Right atrium auricular region (tissue), 2 donors: Measurements from ENCODE around the gene COBL. TPM values are rescaled to one million over a fixed set of nuclear protein-coding genes. Genes with fewer than 3 reads are reported as not detected.
A peak's percentile ranks its signal among the peaks of the same experiment; 100 is the strongest.

Experiments used
- DNase-seq: peaks from one replicate; pipeline ENCODE4 v3.0.0-alpha.2; 2019; ENCODE audit warnings: low spot score
- H3K27ac ChIP-seq, 2 donors: fragments of 200-600 bp; sonication (generic); 1 replicate in 1 of 2; 2 replicates in 1 of 2; pipeline ENCODE4 v1.5.1; 2016 to 2019
- H3K27me3 ChIP-seq, 2 donors: fragments of 200-600 bp; sonication (generic); one replicate each; pipeline versions ENCODE4 v1.5.1 to v1.6.0; 2017 to 2019
- H3K36me3 ChIP-seq: fragments of 200-600 bp; sonication (generic); one replicate; pipeline ENCODE4 v1.5.1; 2016
- H3K4me1 ChIP-seq, 2 donors: fragments of 200-600 bp; sonication (generic); one replicate each; pipeline versions ENCODE4 v1.5.1 to v1.6.0; 2017 to 2019
- H3K4me3 ChIP-seq, 2 donors: fragments of 200-600 bp; sonication (generic); 1 replicate in 1 of 2; 2 replicates in 1 of 2; pipeline ENCODE4 v1.5.1; 2017 to 2019; ENCODE audit warnings: mild to moderate bottlenecking in 1 of 2, moderate library complexity in 1 of 2
- H3K9me3 ChIP-seq, 2 donors: fragments of 200-600 bp; sonication (generic); one replicate each; pipeline ENCODE4 v1.5.1; 2019
- total RNA-seq, 2 donors: library from RNA; depleted of rRNA; stranded (reverse); fragments of >200 nt; gene quantifications; one replicate each; pipeline ENCODE4 v1.1.0, GENCODE V29; 2016
- TF ChIP-seq, protein P1 (sequence below), 2 donors: fragments of 200-600 bp; sonication (generic); IDR thresholded peaks; one replicate each; pipeline ENCODE4 v1.5.1; 2019; ENCODE audit warnings: antibody characterized with exemption in 2 of 2

The COBL gene
- total RNA-seq, 2 donors from 2014 or later: 26.3 to 31.4 TPM

DNA sequence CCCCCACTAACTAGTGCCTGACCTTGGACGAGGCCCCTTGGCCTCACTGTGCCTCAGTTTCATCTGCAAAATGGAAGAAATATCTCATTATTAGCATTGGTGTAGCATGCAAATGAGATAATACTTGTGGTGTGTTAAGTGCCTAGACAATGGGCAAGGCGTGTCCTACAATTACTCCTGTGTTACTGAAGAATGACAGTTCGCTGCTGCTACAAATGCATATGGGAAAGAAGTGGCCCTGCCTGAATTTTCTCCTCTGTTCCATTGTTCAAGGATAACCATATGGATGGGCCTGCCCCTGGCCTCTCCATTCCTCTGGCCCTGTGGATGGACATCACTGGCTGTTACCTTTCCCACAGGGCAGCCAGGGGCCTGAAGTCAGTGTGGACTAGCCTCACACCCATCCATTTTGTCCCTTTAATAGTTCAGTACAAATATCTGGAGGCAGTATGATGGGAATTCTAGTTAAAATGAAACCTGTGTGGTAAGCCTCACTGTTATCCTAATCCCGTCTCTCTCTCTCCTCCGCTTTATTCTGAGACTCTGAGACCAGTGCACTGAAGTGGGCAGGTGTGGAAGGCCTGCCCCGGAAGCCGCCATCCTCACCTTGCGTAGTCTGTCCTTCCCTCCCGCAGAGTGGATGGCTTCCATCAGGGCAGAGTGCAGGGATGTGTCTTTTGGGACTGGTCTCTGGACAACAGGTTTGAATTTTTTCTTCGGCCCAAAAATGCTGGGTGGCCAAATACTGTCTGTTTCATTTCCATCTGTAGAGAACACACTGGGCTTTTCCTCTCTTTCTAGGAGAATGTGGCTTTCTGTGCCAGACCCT, 289.3 kb downstream of the COBL start:
- DNase-seq: peak; percentile 21
- Histone ChIP-seq H3K4me1 (no peaks in the 10 kb centered on the region), H3K27me3 (no peaks in the 10 kb centered on the region), H3K9me3 (no peaks in the 10 kb centered on the region), H3K27ac (no peak overlapping the region), H3K36me3 (no peaks in the 10 kb centered on the region), H3K4me3 (no peak overlapping the region)
- TF ChIP-seq, protein P1, sequence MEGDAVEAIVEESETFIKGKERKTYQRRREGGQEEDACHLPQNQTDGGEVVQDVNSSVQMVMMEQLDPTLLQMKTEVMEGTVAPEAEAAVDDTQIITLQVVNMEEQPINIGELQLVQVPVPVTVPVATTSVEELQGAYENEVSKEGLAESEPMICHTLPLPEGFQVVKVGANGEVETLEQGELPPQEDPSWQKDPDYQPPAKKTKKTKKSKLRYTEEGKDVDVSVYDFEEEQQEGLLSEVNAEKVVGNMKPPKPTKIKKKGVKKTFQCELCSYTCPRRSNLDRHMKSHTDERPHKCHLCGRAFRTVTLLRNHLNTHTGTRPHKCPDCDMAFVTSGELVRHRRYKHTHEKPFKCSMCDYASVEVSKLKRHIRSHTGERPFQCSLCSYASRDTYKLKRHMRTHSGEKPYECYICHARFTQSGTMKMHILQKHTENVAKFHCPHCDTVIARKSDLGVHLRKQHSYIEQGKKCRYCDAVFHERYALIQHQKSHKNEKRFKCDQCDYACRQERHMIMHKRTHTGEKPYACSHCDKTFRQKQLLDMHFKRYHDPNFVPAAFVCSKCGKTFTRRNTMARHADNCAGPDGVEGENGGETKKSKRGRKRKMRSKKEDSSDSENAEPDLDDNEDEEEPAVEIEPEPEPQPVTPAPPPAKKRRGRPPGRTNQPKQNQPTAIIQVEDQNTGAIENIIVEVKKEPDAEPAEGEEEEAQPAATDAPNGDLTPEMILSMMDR (IDR thresholded peaks at IDR 0.05): no peak

DNA sequence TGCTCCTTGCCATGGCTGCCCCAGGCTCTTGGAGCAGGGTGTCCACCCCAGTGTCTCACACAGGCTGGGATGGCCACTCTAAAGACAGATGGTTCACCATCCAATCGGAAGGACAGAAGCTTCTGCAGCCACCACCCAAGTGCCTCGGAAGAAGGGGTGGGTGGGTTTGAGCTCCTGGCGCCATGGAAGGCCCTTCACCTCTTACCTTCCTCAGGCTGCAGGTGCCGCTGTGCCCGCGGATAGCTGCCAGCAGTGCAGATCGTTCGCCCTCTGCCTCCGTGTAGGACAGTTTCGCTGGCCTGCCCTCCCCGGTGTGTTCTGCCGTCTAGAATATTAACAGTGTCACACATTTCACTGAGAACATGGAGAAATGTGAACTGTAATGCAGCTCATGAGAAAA, 290.3 kb downstream of the COBL start:
- no peaks in the 10 kb centered on the region for H3K27me3 ChIP-seq
- no peak overlapping the region for H3K27ac ChIP-seq
- TF ChIP-seq, protein P1 (IDR thresholded peaks at IDR 0.05): no peak
- no peak overlapping the region for H3K4me3 ChIP-seq
- H3K36me3 ChIP-seq: no peaks in the 10 kb centered on the region
- H3K4me1 ChIP-seq: no peaks in the 10 kb centered on the region
- peak; percentile 28 for DNase-seq
- H3K9me3 ChIP-seq: no peaks in the 10 kb centered on the region

DNA sequence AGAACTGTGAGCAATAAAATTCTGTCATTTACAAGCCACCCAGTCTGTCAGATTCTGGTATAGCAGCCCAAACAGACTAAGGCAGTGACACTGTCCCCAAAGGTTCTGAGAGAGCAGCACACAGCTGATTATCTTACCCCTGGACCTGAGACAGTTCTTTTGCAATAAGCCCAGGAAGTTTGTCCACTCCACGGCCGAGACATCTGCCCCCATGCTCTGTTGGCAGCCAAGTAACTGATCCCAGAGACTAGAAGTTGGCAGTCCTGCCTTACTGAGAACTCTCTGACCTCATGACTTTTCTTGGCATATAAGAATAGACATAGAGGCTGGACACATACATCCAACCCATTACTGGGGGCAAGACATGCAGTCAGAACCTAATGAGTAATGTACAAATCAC, 290.9 kb downstream of the COBL start:
- TF ChIP-seq, protein P1 (IDR thresholded peaks at IDR 0.05): no peak
- peak; percentile 58 for DNase-seq
- H3K27ac ChIP-seq: no peak overlapping the region
- no peaks in the 10 kb centered on the region for H3K9me3 ChIP-seq
- H3K36me3 ChIP-seq: no peaks in the 10 kb centered on the region
- no peaks in the 10 kb centered on the region for H3K27me3 ChIP-seq
- no peak overlapping the region for H3K4me3 ChIP-seq
- H3K4me1 ChIP-seq: no peaks in the 10 kb centered on the region

DNA sequence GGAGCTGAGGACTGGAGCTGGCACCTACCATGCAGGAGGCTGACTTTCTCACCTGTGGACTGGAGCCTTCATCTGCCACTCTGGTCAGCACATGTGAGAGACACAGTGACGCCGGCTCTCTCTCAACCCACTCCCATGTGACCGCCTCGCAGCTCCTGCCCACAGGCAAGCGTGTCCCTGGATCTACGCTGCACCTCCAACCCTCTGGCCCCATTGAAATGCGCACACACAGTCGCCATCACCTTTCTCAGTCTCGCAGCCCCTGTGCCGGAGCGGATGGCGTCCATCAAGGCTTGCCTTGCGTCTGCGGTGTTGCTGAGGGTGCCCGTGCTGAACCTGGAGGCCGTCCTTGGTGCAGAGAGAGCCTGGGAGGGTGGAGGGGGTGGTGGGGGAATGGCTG, 291.7 kb downstream of the COBL start:
- Histone ChIP-seq H3K4me1 (no peaks in the 10 kb centered on the region), H3K4me3 (no peak overlapping the region), H3K36me3 (no peaks in the 10 kb centered on the region), H3K27me3 (no peaks in the 10 kb centered on the region), H3K27ac (no peak overlapping the region), H3K9me3 (no peaks in the 10 kb centered on the region)
- TF ChIP-seq, protein P1 (IDR thresholded peaks at IDR 0.05): no peak
- DNase-seq: peak; percentile 51

DNA sequence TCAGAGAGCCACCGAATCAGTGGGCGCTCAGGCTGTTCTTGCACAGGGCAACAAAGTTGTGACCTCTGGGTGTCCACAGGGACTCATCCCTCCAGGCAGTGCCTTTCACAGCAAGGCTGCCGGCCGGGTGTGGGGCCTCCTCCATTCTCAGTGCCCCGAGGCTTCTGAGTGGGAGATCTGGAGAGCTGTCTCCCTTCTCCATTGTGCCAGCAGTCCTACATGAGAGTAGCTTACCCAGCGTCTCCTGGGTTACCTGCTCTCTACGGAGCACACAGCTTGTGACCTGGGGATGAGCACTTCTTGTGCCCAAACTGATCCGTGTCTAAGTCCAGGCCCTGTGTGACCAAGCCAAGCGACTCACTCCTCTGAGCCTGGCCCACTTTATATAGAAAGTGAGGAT, 293.1 kb downstream of the COBL start:
- Histone ChIP-seq H3K27me3 (no peaks in the 10 kb centered on the region), H3K27ac (no peak overlapping the region), H3K4me3 (no peak overlapping the region), H3K4me1 (no peaks in the 10 kb centered on the region), H3K36me3 (no peaks in the 10 kb centered on the region), H3K9me3 (no peaks in the 10 kb centered on the region)
- TF ChIP-seq, protein P1 (IDR thresholded peaks at IDR 0.05): no peak
- DNase-seq: peak; percentile 53

DNA sequence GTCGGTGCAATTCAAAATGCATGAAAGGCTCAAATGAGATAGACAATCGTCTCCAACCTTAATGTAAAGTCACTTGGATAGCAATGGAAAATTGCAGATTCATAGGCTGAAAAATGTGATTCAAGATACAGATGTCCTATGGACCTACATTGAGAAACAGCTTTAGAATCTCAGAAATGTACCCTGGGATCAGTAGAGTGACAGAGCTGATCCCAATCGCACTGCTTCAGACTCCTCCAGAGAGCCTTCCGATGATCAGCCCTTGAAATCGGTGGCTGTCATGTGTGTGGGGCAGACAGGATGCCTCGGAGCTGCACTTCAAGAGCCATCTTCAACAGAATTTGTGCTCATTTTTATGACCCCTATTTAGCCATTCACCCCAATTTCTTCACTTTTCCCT, 293.8 kb downstream of the COBL start:
- H3K9me3 ChIP-seq: no peaks in the 10 kb centered on the region
- no peak overlapping the region for H3K4me3 ChIP-seq
- H3K36me3 ChIP-seq: no peaks in the 10 kb centered on the region
- no peaks in the 10 kb centered on the region for H3K4me1 ChIP-seq
- no peak overlapping the region for H3K27ac ChIP-seq
- TF ChIP-seq, protein P1 (IDR thresholded peaks at IDR 0.05): no peak
- no peaks in the 10 kb centered on the region for H3K27me3 ChIP-seq
- DNase-seq: no peak
